Uterus (tissue), 2 donors: ENCODE results near the gene HPCA.

Source experiments
- CTCF ChIP-seq, 4 experiments: fragments of 200-600 bp in 2 of 4; fragments of 450-650 bp in 2 of 4; sonication (generic) in 2 of 4; IDR thresholded peaks; one replicate each; pipeline ENCODE4 v1.5.1; 2016 to 2019; ENCODE audit warnings: antibody characterized with exemption in 4 of 4, mild to moderate bottlenecking in 2 of 4, moderate library complexity in 1 of 4
- POLR2A ChIP-seq, 2 donors: fragments of 450-650 bp; IDR thresholded peaks; one replicate each; pipeline ENCODE4 v1.6.1; 2016; ENCODE audit warnings: antibody characterized with exemption in 2 of 2, mild to moderate bottlenecking in 1 of 2, moderate library complexity in 1 of 2

GRCh38 chr1:32895325-32896215 lies 9.3 kb downstream of the HPCA start:
- no peak for TF ChIP-seq CTCF (IDR thresholded peaks at IDR 0.05)
- no peak for TF ChIP-seq POLR2A (IDR thresholded peaks at IDR 0.05)
